Body of pancreas (tissue), 4 donors: ENCODE results near the gene AUTS2.

Source experiments
- CTCF ChIP-seq, 7 experiments: fragments of 450-650 bp in 4 of 7; fragments of 200-600 bp in 3 of 7; sonication (generic) in 3 of 7; IDR thresholded peaks; one replicate each; pipeline ENCODE4 v1.5.1; 2016 to 2019; ENCODE audit warnings: antibody characterized with exemption in 7 of 7
- POLR2A ChIP-seq, 3 donors: fragments of 450-650 bp; IDR thresholded peaks; one replicate each; pipeline ENCODE4 v1.6.1; 2016; ENCODE audit warnings: antibody characterized with exemption in 3 of 3, mild to moderate bottlenecking in 2 of 3

- TF ChIP-seq CTCF (IDR thresholded peaks at IDR 0.05) (no peak), POLR2A (IDR thresholded peaks at IDR 0.05) (no peak)
Observed at GRCh38 chr7:69868921-69869320, 270.6 kb downstream of the AUTS2 start.
